Keratinocyte (primary cell): ENCODE results near the gene EGFL8.

ENCODE experiments used
- CTCF ChIP-seq, 3 experiments: IDR thresholded peaks in 1 of 3; conservative IDR thresholded peaks in 1 of 3; optimal IDR thresholded peaks in 1 of 3; 2 replicates in 2 of 3; 3 replicates in 1 of 3; pipeline versions ENCODE3 to v1.5.1; 2011; ENCODE audit warnings: low read length in 3 of 3, mild to moderate bottlenecking in 3 of 3, moderate library complexity in 2 of 3, control low read depth in 1 of 3, inconsistent platforms in 1 of 3; ENCODE audit not compliant: insufficient read depth in 2 of 3; ENCODE audit errors: extremely low read depth in 1 of 3
- EZH2 ChIP-seq: IDR thresholded peaks from one replicate; pipeline ENCODE4 v1.6.1; 2012; ENCODE audit warnings: inconsistent platforms, mild to moderate bottlenecking, low read length, moderate library complexity

- TF ChIP-seq CTCF (optimal IDR thresholded peaks at IDR 0.05 in 1 of 3, IDR thresholded peaks at IDR 0.05 in 1 of 3, conservative IDR thresholded peaks at IDR 0.05 in 1 of 3; ENCODE audit: extremely low read depth in 1 of 3, insufficient read depth in 2 of 3, low read length in 3 of 3) (no peak), EZH2 (no peak)
Observed at GRCh38 chr6:32174416-32174815, 10.0 kb downstream of the EGFL8 start.
